ENCODE data around the gene IFT57. TPM values are rescaled to one million over a fixed set of nuclear protein-coding genes. Genes with fewer than 3 reads are reported as not detected.

The IFT57 gene
- total RNA-seq, 1 donor from 2014 or later = 90.5 TPM

DNA sequence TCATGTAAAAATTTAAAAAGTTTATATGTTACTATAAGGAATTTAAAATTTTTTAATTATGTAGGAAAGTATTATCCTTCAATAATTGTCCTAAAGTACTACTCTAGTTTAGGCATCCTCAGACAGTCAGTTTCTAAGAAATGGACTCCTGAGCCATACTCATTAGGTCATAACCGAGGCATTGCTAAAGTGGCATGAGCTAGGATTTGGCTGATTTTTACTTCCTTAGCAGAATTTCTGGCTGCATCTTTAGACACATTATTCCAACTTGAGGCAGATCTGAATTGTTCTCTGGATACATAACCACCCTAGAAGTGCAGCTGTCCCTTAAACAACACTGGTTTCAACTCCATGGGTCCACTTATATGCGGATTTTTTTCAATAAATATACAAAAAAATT, 38.3 kb downstream of the IFT57 start:
- H2AFZ ChIP-seq (replicated peaks) = no peak overlapping the region
- H4K20me1 ChIP-seq (ENCODE audit: low read depth) = no peaks in the 10 kb centered on the region
- H3K27me3 ChIP-seq = no peaks in the 10 kb centered on the region
- no peak overlapping the region for H3K4me3 ChIP-seq
- no peak for TF ChIP-seq EZH2 (IDR thresholded peaks at IDR 0.05)
- no peak overlapping the region for H3K9ac ChIP-seq
- peaks cover 30% of the 10 kb centered on the region for H3K36me3 Mint-ChIP-seq
- H3K27me3 Mint-ChIP-seq (ENCODE audit: insufficient read depth, low read depth) = no peaks in the 10 kb centered on the region
- H3K36me3 ChIP-seq = peaks cover 4% of the 10 kb centered on the region
- DNase-seq (ENCODE audit: low spot score) = no peak
- no peak overlapping the region for H3K27ac Mint-ChIP-seq
- no peaks in the 10 kb centered on the region for H3K9me3 ChIP-seq (ENCODE audit: low read depth)
- no peak overlapping the region for H3K4me3 Mint-ChIP-seq
- H3K79me2 ChIP-seq (ENCODE audit: low read depth) = no peaks in the 10 kb centered on the region
- H3K9me3 Mint-ChIP-seq = peaks cover 10% of the 10 kb centered on the region
- no peak overlapping the region for H3K4me2 ChIP-seq
- H3F3A ChIP-seq (ENCODE audit: low read depth) = no peaks in the 10 kb centered on the region
- no peak overlapping the region for H3K27ac ChIP-seq
- peaks cover 7% of the 10 kb centered on the region for H3K4me1 ChIP-seq
- H3K4me1 Mint-ChIP-seq = peaks cover 4% of the 10 kb centered on the region

GRCh38 chr3:108183181-108183580, 39.0 kb downstream of the IFT57 start:
- Histone ChIP-seq H3K9ac (no peak overlapping the region), H3F3A (ENCODE audit: low read depth) (no peaks in the 10 kb centered on the region), H4K20me1 (ENCODE audit: low read depth) (no peaks in the 10 kb centered on the region), H3K36me3 (no peaks in the 10 kb centered on the region), H2AFZ (replicated peaks) (no peak overlapping the region), H3K4me3 (no peak overlapping the region), H3K4me2 (no peak overlapping the region), H3K4me1 (peaks cover 7% of the 10 kb centered on the region), H3K27ac (no peak overlapping the region), H3K27me3 (no peaks in the 10 kb centered on the region), H3K9me3 (ENCODE audit: low read depth) (no peaks in the 10 kb centered on the region), H3K79me2 (ENCODE audit: low read depth) (no peaks in the 10 kb centered on the region)
- no peak for TF ChIP-seq CTCF (IDR thresholded peaks at IDR 0.05)
- TF ChIP-seq EZH2 (IDR thresholded peaks at IDR 0.05) = no peak
- no peak for TF ChIP-seq EZH2phosphoT487 (IDR thresholded peaks at IDR 0.05)
- Mint-ChIP-seq H3K36me3 (peaks cover 30% of the 10 kb centered on the region), H3K4me1 (peaks cover 4% of the 10 kb centered on the region), H3K4me3 (no peak overlapping the region), H3K9me3 (peaks cover 10% of the 10 kb centered on the region), H3K27ac (no peak overlapping the region), H3K27me3 (ENCODE audit: insufficient read depth, low read depth) (no peaks in the 10 kb centered on the region)
- DNase-seq (ENCODE audit: low spot score) = no peak

DNA sequence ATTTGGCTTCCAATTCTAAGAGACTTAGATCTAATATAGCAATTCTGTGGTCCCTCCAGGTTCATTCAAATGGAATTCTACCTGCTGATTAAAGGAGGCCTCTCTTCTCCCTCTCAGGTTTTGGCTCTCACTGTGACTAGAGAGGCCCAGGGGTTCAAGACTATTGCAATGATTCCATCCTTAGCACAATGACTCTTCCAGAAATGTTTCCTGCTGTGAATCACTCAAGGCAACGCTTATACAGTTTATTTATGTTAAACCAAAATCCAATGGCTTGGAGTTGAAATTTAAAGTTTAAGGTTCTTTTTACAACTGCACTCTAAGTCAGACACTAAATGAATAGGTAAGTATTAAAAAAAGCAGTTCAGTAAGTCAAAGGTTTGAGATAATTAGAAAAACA, 39.9 kb downstream of the IFT57 start:
- Mint-ChIP-seq H3K9me3 (peaks cover 10% of the 10 kb centered on the region), H3K4me1 (peaks cover 4% of the 10 kb centered on the region), H3K27ac (no peak overlapping the region), H3K27me3 (ENCODE audit: insufficient read depth, low read depth) (no peaks in the 10 kb centered on the region), H3K4me3 (no peak overlapping the region), H3K36me3 (peaks cover 27% of the 10 kb centered on the region)
- Histone ChIP-seq H3K9ac (no peak overlapping the region), H3K36me3 (no peaks in the 10 kb centered on the region), H3K9me3 (ENCODE audit: low read depth) (no peaks in the 10 kb centered on the region), H3F3A (ENCODE audit: low read depth) (no peaks in the 10 kb centered on the region), H3K4me3 (no peak overlapping the region), H3K27ac (no peak overlapping the region), H3K79me2 (ENCODE audit: low read depth) (no peaks in the 10 kb centered on the region), H2AFZ (replicated peaks) (no peak overlapping the region), H4K20me1 (ENCODE audit: low read depth) (no peaks in the 10 kb centered on the region), H3K4me1 (peaks cover 7% of the 10 kb centered on the region), H3K27me3 (no peaks in the 10 kb centered on the region), H3K4me2 (no peak overlapping the region)
- DNase-seq (ENCODE audit: low spot score) = no peak
- no peak for TF ChIP-seq CTCF (IDR thresholded peaks at IDR 0.05)
- TF ChIP-seq EZH2phosphoT487 (IDR thresholded peaks at IDR 0.05) = no peak
- TF ChIP-seq EZH2 (IDR thresholded peaks at IDR 0.05) = no peak

GRCh38 chr3:108181172-108181571, 41.1 kb downstream of the IFT57 start:
- no peaks in the 10 kb centered on the region for H3K9me3 ChIP-seq (ENCODE audit: low read depth)
- H3K4me2 ChIP-seq = no peak overlapping the region
- H3K4me3 ChIP-seq = no peak overlapping the region
- H2AFZ ChIP-seq (replicated peaks) = no peak overlapping the region
- no peak overlapping the region for H3K27ac ChIP-seq
- H4K20me1 ChIP-seq (ENCODE audit: low read depth) = no peaks in the 10 kb centered on the region
- H3K4me1 ChIP-seq = peaks cover 7% of the 10 kb centered on the region
- TF ChIP-seq EZH2phosphoT487 (IDR thresholded peaks at IDR 0.05) (no peak), CTCF (IDR thresholded peaks at IDR 0.05) (no peak), EZH2 (IDR thresholded peaks at IDR 0.05) (no peak)
- no peak for DNase-seq (ENCODE audit: low spot score)
- no peaks in the 10 kb centered on the region for H3F3A ChIP-seq (ENCODE audit: low read depth)
- H3K9ac ChIP-seq = no peak overlapping the region
- no peaks in the 10 kb centered on the region for H3K27me3 ChIP-seq
- H3K36me3 Mint-ChIP-seq = peaks cover 19% of the 10 kb centered on the region
- H3K9me3 Mint-ChIP-seq = peaks cover 7% of the 10 kb centered on the region
- H3K79me2 ChIP-seq (ENCODE audit: low read depth) = no peaks in the 10 kb centered on the region
- H3K4me1 Mint-ChIP-seq = peaks cover 4% of the 10 kb centered on the region
- no peaks in the 10 kb centered on the region for H3K27me3 Mint-ChIP-seq (ENCODE audit: insufficient read depth, low read depth)
- H3K27ac Mint-ChIP-seq = no peak overlapping the region
- H3K36me3 ChIP-seq = no peaks in the 10 kb centered on the region
- H3K4me3 Mint-ChIP-seq = no peak overlapping the region
